GM12874 (cell line): ENCODE results near the gene DOCK2.

Source experiments
- TF ChIP-seq, protein P1 (sequence below): IDR thresholded peaks from 2 replicates; pipeline ENCODE4 v1.5.1; 2011; ENCODE audit warnings: low read depth, mild to moderate bottlenecking, control low read depth, low read length, moderate library complexity; ENCODE audit not compliant: insufficient read depth

DOCK2 gene

GRCh38 chr5:169991115-169991869, 354.2 kb downstream of the DOCK2 start:
- TF ChIP-seq, protein P1, sequence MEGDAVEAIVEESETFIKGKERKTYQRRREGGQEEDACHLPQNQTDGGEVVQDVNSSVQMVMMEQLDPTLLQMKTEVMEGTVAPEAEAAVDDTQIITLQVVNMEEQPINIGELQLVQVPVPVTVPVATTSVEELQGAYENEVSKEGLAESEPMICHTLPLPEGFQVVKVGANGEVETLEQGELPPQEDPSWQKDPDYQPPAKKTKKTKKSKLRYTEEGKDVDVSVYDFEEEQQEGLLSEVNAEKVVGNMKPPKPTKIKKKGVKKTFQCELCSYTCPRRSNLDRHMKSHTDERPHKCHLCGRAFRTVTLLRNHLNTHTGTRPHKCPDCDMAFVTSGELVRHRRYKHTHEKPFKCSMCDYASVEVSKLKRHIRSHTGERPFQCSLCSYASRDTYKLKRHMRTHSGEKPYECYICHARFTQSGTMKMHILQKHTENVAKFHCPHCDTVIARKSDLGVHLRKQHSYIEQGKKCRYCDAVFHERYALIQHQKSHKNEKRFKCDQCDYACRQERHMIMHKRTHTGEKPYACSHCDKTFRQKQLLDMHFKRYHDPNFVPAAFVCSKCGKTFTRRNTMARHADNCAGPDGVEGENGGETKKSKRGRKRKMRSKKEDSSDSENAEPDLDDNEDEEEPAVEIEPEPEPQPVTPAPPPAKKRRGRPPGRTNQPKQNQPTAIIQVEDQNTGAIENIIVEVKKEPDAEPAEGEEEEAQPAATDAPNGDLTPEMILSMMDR, result no peak

- TF ChIP-seq, protein P1, result no peak
Measured at GRCh38 chr5:169992789-169993484, 355.9 kb downstream of the DOCK2 start.

GRCh38 chr5:169993485-169993790, 356.4 kb downstream of the DOCK2 start:
- TF ChIP-seq, protein P1, result no peak

DNA sequence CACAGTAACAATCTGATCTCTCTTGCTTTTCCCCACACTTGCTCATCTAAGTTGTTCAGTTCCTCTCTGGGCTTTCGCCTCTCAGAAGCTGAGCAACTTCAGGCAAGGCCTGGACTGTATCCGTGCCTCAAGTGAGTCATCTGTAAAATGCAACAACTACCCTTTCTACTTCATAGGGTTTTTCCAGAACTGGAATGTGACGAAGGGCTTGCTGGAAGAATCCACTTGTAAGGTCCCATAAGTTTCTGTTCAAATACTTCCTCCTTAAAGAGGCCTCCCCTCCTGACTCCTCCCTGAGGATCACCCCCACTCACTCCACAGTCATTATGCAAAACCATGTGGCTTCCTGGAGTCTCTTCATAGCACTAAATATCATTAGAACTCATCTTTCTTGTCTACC, 360.7 kb downstream of the DOCK2 start:
- TF ChIP-seq, protein P1, result no peak

GRCh38 chr5:169999621-170000020, 362.5 kb downstream of the DOCK2 start:
- TF ChIP-seq, protein P1, result no peak

DNA sequence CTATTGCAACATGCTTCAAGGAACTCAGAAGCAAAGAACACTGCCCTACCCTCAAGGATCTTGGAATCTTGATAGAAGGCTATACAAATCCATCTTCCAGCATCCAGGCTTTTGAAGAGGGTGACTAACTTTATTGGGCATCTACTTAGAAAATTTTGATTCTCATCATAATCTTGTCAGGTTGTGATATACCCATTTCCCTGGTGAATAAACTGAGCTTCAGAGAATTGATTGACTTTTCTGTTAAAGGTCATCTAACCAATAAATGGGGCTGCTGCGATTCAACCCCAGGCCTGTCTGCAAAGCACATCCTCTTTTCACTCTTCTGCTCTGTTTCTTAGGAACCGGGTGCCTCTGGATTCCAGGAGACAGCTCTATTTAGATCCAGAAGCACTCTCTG, 363.1 kb downstream of the DOCK2 start:
- TF ChIP-seq, protein P1, result no peak

DNA sequence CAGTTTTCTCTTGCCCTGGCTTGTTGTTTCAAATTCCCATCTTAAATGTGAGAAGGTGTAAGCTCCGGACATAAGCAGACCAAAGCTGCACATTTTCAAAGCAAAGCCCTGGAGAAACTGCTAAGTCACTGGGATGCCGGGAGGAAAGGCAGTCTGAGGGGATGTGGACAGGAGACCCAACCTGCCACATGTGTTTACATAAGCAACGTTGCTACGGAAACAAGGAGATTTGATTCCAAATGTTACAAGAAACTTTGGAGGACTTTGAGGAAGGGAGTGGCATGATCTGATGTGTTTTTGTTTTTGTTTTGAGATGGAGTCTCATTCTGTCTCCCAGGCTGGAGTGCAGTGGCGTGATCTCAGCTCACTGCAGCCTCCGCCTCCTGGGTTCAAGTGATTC, 368.9 kb downstream of the DOCK2 start:
- TF ChIP-seq, protein P1, result no peak
